NCI-H345 treated with DMSO at 0.1 percent for 48 hours (cell line): ENCODE data around the gene ARL6IP4.
"Not testable (repeated sequence)": the region's sequence is repeated elsewhere in the genome, so short reads cannot be mapped to it uniquely, and the experiment has no call there.

Experiments
- DNase-seq: peaks from one replicate; lab custom pipeline; 2025; ENCODE audit not compliant: unreplicated experiment; lab: John Stamatoyannopoulos, UW

ARL6IP4 gene

DNA sequence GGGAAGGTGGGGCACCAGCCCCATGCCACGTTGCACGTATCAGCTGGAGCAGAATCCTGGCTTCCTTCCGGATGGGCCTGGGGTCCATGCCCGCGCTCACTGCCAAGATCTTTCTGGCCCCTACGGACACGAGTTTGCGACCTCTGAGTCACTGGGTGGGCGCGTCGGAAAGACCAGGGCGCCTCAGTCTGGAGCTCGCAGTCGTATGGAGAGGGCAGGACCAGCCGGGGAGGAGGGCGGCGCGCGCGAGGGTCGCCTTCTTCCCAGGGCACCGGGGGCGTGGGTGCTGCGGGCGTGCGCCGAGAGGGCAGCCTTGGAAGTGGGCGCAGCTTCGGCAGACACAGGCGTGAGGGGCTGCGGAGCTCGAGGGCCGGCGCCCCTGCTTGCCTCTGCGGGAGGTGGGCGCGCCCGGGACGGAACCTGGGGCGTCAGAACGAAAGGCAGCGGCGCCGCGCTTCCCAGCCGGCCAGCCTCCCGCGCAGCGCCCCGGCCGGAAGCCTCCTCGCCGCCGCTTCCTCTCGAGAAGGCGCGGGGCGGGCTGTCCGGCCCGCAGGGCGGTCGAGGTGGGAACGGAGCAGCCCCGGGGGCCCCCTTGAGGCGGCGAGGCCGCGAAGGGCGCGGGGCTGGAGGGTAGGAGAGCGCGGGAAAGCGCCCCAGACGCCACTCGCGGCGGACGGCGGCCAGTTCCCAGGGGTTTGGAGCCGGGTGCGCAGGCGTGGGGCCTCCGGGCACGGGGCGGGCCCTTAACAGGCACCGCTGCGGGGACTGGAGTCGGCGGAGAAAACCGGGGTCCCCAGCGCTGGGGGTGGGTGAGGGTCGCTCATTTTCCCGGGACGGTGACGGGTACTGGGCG, at the start of gene ARL6IP4:
TSS of gene ARL6IP4 (plus strand) at position 499 of the 853 bp plus-strand sequence. CDS start 459 bp downstream, outside the sequence.
- peak; percentile 65 for DNase-seq

DNA sequence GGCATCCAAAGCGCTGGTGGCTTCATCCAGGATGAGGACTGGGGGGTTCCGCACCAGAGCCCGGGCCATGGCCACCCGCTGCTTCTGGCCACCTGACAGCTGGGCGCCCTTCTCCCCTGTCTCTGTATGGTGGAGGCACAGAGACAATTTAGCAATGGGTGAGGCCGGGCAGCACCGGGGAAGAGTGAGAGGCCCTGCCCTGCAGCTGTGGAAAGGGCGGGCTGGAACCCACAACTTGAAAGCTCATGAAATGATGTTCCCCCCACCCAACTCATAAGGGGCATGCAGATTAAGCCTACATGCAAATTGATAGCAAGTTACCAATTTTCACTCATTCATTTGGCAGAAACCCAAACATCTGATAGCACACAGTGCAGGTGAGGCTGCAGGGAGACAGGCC, 48.3 kb upstream of the ARL6IP4 start:
- DNase-seq = no peak

DNA sequence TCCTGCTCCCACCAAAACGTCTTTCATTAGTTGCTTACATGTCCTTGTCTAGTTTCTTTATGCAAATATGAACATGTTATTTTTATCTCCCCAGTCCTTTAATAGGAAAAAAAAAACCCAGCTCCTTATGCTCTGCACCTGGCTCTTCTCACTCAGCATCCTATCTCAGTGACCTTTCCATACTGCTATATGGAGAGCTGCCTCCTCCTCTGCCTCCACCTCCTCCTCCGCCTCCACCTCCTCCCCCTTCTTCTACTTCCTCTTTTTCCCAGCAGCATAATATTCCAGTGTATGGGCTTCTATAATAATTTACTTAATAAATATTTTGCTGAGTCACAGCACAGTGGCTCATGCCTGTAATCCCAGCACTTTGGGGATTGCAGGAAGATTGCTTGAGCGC, 45.8 kb upstream of the ARL6IP4 start:
- no peak for DNase-seq

DNA sequence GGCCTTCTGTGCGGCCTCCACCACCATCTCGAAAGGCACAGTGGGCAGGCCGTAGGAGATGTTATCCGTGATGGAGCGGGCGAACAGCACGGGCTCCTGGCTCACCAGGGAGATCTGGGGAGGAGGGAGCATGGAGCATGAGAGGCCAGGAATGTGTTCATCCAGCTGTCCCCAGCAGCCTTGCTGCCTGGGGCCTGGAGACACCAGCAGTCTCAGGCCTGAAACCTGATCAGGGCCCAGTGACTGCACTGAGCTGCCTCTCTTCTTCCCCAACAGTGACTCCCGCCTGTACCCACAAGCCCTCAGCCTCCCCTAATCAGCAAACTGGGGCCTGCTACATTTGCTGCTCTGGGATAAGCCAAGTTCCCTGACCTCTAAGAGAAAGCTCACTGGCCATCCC, 45.2 kb upstream of the ARL6IP4 start:
- DNase-seq = no peak

DNA sequence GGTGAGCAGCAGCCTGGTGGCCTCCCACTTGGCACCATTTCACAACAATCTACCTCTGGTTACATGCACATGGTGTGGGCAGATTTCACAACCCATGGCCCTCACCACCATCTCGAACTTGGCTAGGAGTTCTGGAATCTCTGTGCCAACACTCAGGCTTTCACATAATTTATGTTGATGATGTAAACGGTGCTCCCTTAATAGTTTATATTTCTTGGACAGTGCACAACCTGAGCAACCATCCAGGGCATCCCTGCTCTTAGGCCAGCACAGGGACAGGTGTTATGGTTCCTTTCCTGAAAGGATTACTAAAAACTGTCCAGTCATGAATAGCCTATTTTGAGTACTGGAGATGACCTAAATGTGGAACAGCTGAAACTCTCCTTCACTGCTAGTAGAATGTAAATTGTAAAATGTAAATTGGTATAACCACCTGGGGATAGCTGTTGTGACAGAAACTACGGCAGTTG, 42.8 kb upstream of the ARL6IP4 start:
- no peak for DNase-seq

DNA sequence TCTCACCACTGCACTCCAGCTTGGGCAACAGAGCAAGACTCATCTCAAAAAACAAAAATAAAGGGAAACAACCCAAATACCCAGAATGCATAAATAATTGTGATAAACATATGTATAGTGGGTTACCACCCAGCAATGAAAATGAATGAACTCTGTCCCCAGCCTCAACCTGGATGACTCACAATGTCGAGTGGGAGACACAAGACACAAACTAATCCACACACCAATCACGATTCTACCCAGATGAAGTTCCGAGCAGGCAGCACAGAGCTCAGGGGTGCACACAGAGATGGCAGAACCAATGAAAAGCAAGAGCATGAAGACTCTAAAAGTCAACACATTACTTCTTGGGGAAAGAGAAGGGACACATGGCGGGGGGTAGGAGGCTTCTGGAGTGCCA, 41.4 kb upstream of the ARL6IP4 start:
- DNase-seq = no peak

DNA sequence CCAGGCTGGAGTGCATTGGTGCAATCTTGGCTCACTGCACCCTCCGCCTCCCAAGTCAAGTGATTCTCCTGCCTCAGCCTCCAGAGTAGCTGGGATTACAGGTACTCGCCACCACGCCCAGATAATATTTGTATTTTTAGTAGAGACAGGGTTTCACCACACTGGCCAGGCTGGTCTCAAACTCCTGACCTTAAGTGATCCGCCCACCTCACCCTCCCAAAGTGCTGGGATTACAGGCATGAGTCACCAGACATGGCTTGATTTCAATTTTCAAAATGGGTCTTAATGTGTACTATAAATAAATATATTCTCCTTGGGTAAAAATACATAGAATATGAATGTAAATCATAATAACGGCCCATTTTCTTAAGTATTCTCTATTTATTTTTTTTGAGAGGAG, 39.1 kb upstream of the ARL6IP4 start:
- not testable (repeated sequence) for DNase-seq

DNA sequence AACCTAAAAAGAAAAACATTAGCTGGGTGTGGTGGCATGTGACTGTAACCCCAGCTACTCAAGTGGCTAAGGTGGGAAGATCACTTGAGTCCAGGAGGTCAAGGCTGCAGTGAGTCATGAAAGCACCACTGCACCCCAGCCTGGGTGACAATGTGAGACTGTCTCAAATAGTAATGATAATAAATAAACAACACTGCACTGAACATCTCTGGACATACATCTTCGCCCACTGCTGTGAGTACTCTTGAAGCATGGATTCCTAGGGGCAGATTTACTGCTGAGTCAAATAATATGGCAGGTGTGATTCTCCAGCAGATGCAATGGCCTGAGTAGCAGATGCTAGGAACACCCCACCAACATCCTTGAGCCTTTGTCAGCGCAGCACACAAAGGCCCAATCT, 37.8 kb upstream of the ARL6IP4 start:
- peak; percentile 15 for DNase-seq

DNA sequence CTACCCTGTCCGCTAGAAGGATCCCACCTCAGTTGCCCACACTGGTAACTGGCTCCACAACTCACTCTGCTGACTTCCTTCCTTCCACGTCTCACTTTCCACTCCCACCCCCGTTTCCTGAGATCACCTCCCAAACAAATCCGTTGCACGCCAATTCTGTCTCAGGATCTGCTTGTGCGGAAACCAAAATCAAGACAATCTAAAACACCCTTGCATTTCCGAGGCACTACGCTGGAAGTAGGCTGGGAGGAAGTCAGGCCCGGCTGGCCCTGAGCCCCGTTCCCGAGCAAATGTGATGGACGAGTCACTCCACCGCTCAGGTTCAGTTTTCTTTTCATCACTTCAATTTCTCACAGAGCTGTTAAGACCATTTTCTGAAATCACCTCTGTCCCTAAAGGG, 37.3 kb upstream of the ARL6IP4 start:
- DNase-seq = no peak

DNA sequence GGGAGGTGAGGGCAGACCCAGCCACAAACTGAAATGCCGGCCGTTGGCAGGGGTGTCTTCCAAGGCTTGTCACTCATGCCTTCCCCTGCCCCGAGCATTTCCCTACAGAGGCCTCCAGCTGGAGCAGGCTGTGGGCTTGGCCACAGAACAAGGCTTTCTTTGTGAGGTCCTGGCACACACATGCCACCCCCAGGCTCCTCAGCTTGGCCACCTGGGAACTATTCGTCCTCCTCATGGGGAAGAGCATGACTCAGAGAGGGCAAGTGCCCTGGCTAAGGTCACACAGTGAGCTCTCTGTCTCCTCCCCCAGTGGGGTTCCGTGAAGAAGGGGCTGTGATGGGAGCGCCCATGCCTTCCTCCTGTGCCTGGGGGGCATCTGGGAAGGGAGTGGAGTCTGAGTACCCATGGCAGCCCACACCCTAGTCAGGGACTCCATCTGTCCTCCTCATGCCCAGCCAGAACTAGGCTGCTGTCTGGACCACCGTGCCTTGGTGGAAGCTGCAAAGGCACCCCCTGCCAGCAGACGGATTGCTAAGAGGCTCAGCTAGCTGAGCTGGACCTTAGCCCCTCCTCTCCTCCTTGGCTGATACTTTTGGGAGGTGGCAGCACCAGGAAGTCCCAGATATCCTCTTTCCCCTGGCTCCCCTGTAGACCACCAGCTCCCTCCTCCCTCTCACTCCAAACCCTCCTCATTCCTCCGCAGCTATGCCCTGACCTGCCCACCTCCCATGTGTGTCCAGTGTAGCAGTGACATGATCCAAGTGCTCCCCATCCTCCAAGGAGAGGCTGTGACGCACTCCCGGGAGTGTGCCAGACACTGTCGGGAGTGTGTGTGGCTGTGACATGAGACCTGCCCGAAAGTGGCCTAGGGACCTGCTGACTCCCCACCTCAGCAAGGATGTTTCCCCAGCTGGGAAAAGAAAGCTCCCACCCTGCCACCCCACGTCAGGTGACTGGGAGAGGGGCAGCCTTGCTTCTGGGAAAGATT, 35.6 kb upstream of the ARL6IP4 start:
- DNase-seq = no peak

DNA sequence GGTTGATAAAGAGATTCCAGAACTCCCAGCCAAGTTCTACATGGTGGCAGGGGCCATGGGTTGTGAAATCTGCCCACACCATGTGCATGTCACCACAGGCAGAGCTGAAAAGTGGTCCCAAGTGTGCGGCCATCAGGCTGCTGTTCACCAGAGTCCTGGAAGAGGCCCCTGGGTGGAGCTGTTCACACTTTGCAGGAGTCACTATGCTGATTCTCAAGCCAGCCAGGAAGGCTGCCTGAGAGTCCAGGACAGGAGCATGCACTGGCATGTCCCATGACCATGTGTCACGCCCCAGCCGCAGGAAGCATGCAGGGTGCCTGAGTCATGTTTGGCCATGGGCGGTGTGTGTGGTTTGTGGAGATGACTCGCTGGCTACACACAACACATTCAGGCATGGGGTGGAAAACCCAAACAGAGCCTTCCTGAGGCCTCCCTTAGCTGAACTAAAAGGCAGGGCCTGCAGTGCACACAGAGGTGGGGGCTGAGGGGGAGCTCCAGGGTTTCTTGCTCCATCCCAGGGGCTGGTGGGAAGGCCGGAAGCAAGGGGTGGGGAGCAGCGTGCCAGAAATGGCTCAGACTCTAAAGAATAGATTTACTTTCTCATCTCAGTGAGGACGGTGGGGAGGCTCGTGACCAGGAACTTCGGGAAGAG, 33.7 kb upstream of the ARL6IP4 start:
- DNase-seq = no peak

DNA sequence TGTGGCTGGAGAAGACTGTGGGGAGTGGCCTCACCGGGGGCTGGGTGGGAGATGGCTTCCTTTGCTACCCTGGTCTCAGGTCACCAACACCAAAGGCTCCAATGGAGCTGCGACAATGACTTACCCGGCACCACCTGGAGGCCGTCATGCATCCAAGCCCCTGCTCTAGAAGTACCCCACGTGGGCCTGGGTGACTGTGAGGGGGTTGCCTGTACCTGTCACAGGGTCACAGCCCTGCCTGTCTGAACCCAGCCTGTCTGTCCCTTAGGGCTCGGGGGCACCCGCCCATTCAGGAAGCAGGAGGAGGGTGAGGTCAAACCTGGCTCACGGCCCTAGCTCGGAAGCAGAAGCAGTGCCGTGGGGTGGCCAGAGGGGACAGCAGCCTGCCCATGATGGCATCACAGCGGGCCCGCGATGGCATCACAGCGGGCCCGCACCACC, 33.1 kb upstream of the ARL6IP4 start:
- DNase-seq = no peak

DNA sequence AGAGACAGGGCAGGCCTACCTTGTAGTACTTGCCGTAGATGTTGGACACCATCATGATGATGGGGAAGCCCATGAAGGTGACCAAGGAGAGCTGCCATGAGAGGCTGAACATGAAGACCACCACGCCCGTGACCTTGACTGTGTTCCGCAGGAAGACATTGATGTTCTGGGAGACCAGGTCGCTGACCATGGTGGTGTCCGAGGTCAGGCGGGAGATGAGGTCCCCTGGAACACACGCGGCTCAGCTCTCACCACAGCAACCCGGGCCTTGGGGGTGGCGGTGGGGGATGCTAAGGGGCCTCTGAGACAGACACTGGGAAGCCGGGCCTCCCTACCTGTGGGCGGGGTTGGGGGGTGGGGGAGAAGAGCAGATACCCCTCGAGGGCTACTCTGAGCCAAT, 31.9 kb upstream of the ARL6IP4 start:
- no peak for DNase-seq

DNA sequence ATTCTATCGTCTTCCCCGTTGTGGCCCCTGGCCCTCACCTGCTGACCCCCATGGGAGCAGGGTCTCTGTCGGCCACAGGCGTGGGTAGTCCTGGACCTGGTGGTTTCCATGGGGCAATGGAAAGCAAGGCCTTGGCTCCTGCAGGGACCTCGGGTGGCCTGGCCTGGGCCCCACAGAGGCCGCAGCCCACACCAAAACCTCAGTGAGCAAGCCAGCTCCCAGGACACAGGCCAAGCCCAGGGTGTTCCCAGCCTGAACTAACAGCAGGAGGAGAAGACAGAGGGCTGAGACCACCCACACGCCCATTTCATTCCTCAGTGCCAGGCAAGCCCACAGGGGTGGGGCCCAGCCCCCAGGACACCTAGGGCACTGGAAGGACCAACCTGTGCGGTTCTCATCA, 31.1 kb upstream of the ARL6IP4 start:
- DNase-seq = no peak

DNA sequence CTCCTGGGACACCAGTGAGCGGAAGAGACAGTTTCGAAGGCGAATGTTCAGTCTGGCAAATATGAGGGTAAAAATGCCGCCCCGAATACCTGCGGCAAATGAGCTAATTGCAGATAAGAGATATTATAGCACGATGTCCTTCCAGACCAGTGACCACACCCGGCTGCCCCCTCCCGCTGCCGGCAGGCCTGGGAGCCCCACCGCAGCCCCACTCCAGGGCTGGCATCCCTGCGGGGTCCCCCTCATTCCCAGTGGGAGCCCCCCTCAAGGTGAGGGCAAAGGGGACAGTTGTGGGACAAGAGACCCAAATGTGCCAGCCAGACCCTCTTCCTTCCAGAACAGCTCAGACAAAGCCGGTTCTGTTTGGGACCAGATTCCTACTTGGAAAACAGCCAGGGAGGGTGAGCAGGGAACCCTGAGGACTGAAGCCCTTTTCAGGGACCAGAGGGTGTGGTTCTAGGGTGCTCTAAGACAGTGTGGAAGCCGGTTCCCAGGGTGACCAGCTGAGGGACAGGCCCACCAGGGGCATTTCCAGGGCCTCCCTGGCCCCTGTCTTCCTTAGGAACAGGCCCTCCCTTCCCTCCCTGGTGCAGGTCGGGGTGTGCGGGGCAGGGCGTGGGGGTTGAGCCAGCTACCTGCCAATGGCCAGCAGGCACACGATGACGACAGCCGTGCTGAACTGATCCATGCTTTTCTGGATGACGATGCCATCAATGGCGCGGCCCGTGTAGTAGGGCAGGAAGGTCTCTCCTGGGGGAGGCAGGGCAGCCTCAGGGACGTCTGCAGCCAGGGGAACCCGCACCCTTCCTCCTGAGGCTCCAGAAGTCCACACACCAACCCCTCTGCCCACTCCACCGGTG, 30.4 kb upstream of the ARL6IP4 start:
- DNase-seq = no peak

DNA sequence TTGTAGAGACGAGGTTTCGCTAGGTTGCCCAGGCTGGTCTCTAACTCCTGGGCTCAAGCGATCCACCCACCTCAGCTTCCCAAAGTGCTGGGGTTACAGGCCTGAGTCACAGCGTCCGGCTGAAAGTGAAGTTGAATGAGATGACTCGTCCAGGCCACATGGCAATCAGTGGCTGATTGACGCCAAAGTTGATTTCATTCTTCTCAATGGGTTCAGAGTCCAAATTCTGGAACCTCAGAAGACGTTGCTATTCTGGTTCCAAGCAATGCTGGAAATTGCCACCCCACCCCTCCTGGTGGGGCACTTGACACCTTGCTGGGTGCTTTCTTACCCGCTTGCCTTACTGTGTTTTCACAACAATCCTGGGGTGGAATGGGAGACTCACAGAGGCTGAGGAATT, 29.1 kb upstream of the ARL6IP4 start:
- no peak for DNase-seq

DNA sequence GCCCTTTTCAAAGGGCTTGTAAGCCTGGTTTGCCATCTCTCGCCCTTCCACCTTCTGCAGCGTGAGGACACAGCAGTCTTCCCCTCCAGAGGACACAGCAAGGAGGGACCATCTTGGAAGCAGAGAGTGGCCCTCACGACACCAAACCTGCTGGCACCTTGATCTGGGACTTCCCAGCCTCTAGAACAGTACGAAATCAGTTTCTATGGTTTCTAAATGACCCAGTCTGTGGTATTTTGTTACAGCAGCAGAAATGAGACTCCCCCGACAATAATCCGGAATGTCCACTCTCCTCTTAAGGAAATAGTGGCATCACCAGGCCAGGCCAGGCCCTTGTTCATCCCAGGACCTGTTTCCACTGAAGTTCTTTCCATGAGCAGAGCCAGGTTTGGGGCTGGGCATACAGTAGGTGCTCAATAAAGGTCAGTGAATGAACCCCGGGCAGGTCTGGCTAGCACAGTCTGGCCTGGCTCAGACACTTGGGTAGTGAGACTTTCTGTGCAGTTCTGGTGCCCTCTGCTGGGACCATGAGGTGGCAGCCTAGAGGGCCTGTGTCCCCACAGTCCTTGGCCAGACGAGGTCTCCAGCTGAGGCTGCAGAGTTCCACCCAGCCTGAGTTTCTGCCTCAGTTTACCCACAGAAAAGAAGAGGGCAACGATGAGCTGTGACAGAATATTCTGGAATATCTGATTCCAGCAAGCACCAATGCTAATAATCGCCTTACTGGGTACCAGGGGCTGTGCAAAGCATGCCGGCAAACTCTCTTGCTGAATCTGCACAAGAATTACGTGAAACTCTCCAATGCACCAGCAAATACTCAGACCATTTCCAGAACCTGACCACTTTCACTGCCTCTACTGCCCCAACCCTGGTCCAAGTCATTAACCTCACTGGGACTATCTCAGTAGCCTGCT, 28.2 kb upstream of the ARL6IP4 start:
- peak; percentile 12 for DNase-seq

DNA sequence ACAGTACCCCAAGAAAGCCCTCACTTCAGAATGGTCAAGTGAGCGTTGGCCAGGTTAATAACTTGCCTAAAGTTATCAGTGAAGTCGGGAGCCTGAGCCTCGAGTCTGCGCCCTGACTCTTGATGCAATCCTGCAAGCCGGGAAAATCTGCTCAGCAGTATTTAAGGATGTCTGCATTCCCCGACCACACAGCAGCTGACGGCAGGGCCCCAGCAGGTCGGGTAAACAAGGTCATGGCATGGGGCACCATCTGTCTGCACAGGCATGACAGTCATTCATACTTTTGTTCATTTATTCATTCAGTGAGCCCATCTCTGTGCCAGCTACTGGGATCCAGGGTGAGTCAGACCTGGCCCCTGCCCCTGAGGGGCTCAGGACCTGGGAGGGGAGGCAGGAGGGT, 25.3 kb upstream of the ARL6IP4 start:
- no peak for DNase-seq

DNA sequence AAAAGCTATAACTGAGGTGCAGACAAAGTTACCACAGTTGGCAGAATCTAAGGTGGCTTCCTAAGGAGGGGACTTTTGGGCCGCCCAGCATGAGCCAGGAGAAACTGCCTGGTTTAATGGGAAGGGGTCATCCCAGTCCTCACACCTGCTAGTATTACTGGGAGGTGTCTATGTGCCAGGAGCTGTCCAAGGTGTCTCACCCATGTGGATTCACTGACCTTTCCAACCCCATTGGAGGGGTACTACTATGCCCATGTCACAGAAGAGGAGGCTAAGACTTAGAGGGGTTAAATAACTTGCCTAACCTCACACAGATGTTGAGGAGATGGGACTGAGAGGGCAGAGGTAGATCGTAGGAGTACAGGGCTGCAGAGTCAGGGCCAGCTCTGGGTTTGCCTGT, 24.4 kb upstream of the ARL6IP4 start:
- no peak for DNase-seq
